HG03558 (cell line): ENCODE data around the gene SLC66A3.
A peak's percentile ranks its signal among the peaks of the same experiment; 100 is the strongest.
"Not testable (repeated sequence)": the region's sequence is repeated elsewhere in the genome, so short reads cannot be mapped to it uniquely, and the experiment has no call there.

ENCODE experiments used
- ATAC-seq: cut with Tn5 transposase; IDR thresholded peaks from one replicate; pipeline ENCODE4 v1.9.1; 2021; ENCODE audit warnings: moderate number of reproducible peaks; ENCODE audit not compliant: unreplicated experiment; ENCODE audit errors: extremely low read depth

Gene SLC66A3

DNA sequence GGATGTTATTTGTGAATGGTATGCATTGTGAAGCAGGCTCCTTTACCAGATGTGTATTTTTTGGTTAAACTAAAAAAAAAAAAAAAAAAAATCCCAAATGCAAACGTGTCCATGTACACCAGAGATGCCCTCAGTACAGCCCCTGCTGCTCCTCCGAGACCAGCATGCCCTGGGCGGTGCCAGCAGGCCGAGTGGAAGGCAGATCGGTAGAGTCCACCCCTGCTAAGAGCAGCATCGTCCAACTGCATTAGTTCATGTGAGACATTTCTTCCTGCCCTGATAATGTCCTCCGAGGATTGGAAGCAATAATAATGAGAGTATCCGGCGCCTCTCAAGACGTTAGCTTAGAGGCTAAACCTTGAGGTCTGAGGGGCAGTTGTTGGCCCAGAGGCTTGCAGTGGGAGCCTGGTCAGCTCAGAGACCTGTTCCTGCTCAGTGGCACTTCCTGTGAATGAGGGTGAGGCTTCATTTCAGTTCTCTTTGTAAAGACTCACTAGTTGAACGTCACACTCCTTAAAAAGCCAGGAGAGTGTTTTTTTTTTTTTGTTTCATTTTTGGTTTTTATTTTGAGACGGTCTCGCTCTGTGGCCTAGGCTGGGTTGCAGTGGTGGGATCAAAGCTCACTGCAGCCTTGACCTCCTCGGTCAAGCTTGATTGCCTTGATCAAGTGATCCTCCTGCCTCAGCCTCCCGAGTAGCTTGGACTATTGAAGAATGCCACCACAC is 5.6 kb downstream of the SLC66A3 start:
- ATAC-seq, result peak; percentile 72

DNA sequence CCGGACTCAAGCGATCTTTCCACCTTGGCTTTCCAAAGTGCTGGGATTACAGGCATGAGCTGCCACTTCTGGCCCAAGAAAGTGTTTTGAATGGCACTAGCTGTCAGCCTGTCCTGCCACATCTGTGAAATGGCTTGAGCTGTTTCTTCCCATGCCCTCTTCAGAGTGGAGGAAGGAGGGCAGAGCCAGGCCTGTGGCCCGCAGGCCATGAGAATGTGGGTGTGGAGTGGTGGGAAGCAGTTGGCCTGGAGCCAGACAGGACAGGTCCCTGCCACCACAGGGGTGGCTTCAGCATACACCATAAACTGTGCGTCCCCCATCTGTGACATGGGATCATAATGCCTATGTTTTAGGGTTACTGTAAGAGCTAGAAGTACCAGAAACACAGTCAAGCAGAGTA is 6.5 kb downstream of the SLC66A3 start:
- no peak for ATAC-seq

DNA sequence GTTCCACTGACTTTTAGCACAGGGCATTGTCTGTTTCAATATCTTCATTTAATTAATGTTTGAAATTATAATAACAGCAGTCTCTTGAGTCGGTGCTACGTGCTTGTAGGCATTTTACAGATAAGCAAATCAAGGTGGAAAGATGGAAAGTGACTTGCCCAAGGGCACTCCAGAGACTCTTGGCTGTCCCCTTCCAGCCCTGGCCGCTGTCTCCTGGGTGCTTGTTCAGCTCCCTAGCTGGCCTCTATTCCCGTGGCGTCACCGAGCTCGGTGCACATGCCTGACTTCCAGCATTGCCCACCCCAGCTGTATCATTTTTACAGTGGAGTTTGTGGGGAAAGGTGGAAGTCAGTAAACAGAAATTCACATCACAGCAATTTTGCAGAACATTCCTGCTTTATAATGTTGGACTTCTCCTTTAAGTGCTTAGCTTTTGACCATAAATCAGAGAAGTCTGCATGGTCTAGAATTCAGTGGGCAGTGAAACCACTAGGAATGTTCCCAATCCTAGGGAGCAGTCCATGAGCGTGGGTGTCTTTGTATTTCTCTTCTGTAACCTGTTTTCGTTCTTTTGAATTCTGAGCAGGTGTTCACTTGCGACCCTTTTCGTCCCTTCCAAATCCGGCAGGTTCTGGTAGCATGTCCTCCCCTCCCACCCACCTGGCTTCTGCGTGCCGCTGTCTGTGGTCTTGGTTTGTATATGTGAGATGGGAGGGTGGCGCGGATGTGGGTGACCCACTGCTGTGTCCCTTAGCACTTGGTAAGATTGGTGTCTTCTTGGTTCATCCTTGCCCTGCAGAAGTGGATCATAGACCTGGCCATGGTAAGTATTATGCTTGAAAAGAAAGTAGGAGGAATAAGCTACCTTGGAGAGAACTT is 8.4 kb downstream of the SLC66A3 start:
- ATAC-seq, result no peak

DNA sequence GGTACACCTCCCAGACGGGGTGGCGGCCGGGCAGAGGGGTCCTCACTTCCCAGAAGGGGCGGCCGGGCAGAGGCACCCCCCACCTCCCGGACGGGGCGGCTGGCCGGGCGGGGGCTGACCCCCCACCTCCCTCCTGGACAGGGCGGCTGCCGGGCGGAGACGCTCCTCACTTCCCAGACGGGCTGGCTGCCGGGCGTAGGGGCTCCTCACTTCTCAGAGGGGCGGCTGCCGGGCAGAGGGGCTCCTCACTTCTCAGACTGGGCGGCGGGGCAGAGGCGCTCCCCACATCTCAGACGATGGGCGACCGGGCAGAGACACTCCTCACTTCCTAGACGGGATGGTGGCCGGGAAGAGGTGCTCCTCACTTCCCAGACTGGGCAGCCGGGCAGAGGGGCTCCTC is 9.8 kb downstream of the SLC66A3 start:
- ATAC-seq, result not testable (repeated sequence)

DNA sequence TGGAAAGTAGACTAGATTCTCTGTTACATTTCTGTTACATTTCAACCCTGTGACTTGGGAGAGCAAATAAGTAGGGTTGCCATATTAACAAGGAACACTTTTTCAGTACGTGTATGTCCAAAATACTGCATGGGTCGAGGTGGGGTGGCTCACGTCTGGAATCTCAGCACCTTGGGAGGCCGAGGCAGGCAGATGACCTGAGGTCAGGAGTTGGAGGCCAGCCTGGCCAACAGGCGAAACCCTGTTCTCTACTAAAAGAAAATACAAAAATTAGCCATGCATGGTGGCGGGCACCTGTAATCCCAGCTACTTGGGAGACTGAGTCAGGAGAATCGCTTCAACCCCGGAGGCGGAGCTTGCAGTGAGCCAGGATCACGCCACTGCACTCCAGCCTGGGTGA is 11.2 kb downstream of the SLC66A3 start:
- ATAC-seq, result no peak

DNA sequence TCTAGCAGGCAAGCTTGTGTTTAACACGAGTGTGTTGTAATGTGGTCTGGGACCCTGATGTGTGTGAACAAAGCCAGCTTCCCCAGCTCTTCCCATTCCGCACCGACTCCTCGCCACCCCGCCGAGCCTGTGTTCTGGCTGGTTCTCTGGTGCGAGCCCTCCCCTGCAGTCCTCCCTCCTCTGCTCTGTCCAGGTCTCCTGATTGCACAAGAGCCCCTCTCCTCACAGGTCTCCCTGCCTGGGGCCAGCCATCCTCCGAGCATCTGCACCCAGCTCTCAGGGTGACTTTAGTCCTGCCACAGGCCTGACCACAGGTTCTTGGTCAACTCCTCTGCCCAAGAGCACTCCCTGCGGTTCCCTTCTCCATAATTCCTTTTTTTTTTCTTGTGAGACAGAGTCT is 13.2 kb downstream of the SLC66A3 start:
- ATAC-seq, result no peak

DNA sequence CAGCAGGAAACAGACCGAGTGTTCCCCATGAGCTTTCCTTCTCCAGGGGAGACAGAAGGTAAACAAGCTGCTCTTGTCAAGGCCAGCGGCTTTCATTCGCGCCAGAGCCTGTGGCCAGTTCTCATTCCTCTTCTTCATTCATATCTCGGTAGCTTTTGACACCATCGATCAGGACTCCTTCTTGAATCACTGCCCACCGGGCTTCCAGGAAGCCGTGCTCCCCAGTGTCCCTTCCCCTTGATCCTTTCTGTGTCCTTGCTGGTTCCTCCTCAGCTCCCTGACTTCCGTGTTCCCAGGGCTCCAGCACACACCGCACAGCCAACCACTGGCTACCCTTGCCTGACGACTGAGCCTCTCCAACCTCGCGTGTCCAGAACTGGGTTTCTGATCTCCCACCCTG is 14.1 kb downstream of the SLC66A3 start:
- ATAC-seq, result no peak

DNA sequence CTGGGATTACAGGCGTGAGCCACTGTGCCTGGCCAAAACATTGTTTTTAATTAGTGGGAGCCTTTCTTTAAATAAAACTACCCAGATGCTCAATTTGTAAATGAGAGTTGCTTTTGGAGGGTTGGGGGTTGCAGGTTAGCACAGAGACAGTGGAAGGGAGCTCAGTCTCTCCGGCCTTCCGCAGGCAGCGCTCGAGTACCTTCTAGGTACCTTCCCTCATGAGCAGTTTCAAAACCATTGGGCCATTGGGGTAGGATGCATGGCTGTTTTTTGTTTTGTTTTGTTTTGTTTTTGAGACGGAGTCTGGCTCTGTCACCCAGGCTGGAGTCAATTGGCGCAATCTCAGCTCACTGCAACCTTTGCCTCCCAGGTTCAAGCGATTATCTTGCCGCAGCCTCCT is 19.0 kb downstream of the SLC66A3 start:
- no peak for ATAC-seq

DNA sequence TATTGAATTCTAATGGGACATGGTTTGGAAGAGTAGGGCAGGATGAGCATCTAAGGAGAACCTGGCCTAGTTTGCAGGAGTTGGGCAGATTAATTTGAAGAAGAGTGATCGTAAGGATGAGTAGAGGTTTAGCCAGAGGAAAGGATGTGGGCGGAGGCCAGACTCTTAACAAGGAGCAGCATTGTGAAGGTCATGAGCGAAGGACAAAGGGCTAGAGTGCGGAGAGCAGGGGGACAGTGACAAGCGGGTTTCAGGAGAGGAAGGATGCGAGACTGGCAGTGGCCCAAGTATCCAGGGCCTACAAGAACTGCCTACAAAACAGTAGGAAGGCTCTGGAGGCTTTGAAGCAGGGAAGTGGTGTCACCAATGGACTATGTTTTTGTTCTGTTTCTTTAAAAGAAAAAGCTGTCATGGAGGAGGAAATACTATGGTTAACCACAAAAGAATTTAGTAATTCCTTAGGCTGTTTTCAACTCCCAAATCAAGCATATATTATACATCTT is 20.1 kb downstream of the SLC66A3 start:
- no peak for ATAC-seq

DNA sequence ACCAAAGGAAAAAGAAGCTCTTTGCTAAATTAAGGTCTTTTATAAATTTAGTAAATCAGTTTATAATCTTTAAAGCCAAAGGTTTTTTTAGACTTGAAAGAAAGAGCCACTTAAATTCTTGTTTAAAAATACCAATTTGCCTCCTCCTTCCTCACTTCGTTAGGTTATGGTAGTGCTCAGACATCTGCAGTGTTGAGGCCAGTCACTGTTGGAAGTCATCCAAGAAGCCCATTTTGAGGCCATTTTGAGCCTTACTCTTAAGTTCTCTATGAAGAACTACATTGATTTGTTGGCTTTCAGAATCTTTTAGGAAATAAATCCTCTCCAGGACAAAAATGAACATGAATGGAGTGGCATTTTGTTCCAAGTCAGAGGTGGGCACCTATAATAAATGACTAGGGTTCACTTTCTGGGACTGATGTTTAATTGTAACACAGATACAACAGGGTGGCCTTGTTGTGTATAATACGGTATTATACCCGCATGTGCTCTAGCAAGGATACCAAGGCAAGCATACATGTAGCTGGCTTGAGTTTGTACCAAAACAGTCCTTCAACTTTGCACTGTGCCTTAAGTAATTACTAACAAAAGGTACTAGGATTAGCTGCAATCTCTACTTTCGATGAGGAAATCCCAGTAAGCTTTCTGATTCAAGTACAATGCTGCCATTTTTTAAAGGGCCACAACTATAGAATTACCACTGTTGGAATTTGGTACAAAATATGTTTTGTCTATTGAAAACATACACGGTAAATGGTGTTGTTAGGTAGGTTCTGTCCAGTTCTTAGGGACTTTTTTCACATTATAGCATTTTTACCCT is 22.8 kb downstream of the SLC66A3 start:
- no peak for ATAC-seq

DNA sequence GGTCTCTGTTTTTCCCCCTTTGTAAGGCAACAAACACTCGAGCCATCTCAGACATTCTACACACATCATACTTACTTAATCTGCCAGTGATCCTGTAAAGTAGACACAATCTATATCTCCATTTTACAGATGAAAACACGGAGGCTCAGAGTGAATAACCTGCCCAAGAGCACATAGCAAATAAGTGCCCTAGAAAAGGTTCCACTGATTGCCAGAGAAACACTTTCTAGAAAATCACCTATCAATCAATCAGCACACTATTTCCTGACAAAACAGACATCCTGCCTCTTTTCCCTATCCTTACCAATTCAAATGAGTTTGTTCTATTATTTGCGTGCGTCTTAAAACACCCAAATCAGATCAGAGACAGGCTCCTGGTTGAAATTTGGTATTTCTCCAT is 23.9 kb downstream of the SLC66A3 start:
- no peak for ATAC-seq

DNA sequence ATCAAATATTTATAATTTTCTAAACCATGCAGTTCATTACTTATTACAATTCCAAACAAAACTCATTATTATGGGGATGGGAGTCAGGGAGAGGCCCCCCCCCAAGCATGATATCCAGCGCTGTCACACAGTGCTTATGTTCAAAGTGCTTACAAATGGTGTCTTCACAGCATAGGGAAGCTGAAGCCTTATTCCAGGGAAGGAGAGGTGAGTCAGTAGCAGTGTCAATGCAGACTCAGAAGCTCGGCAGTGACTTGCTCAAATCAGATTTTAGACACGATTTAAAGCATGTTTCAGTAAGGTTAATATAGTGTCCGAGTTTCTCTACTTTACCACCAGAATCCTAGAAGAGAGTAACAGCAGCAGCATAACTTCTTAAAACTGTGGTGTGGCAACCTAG is 24.6 kb downstream of the SLC66A3 start:
- no peak for ATAC-seq

DNA sequence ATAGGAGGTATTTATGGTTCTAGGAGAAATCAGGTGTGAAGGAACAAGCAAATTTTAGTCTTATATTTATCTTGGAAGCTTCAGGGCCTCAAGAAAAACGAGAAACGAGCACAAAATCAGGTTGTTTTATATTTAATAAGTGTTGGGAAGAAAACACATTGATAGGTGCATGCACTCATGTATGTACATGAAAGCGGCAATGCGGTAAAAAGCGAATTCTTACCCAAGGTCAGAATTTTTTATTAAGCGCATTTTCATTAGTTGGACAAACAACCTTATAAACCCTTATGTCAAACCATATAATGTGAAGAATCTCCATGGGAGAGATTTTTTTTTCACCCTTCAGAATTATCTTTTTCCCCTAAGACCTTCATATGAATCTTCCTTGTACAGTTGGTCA is 25.4 kb downstream of the SLC66A3 start:
- no peak for ATAC-seq

DNA sequence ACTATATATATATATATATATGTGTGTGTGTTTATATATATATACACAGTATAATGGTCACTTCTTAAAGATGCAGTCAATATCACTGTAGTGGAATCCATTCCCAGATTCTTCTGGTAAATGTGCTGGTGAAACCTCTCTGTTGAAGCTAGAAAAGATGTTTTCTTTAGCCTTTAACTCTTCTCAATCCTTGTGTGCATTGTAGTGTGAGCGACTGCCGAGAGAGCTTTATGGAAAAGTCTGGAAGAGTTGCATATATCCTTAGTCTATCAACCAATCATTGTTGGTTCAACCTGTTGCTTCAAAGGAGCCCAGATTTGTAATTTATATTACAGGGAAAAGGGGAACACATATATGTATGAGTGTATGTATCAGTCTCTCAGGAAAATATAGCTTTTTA is 27.7 kb downstream of the SLC66A3 start:
- no peak for ATAC-seq

DNA sequence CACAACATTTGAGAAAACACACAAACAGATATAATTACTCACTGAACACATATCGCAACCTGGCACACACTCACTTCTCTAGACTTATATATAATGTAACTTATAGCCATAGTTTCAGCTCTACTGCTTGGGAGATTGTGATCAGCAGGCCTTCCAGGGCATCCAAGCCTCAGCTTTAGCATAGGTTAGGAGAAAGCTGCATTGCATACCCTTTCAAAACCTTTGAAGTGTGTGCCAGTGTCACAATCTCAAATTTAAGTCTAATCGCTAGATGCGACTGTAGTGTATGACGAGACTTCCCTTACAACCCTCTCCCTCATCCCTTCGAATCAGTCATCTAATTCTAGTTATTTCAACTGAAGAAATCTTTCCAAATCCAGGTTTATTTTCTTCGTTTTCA is 30.9 kb downstream of the SLC66A3 start:
- ATAC-seq, result no peak

DNA sequence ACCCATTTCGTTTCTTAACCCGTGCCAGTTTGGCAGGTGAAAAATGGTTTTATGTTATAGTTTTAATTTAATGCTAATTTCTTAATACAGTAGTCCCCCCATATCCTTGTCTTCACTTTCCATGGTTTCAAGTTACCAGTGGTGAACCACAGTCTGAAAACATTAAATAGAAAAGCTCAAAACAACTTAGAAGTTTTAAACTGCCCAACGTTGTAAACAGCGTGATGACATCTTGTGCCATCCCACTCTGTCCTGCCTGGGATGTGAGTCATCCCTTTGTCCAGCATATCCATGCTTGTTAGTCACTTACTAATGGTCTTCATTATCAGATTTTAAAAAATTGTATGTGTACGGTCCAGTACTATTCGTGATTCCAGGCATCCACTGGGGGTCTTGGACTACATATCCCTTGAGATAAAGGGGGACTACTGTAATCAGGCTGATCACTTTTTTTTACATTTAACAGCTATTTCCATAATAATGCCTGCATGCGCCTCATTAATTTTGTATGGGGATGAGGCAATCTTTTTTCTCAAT is 31.9 kb downstream of the SLC66A3 start:
- no peak for ATAC-seq

DNA sequence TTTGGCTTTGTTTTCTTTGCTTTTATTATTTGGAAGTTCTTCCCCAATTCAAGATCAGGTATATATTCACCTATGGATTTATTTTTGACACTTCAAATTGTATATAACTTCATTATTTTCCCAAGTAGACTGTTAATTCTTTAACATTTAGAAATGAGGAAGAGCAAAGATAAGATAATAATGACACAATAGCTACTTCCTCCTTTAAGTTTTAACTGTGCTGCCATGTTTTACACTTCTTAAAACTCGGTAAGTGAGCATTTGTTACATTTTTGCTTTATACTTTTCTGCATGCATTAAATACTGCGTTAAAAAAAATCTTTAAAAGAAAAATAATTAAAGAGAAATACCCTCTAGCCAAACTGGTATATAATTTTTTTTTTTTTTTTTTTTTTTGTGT is 32.5 kb downstream of the SLC66A3 start:
- no peak for ATAC-seq

DNA sequence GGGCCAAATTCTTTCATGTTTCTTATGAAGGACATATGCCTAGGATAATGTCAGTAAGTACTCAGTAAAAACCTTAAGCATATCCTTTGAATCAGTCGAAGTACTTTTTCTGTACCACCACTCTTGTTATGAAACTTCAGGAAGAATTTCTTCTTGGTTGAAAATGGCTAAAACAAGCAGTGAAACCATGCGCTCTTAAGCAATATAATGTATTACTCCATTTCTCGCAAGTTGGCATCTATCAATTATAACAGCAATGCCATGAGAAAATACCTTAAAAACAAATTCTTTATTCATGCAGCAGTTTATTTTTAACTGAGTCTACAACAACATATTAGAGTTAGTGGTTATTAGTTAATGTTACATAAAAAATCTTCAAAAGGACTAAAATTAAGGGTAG is 41.0 kb downstream of the SLC66A3 start:
- no peak for ATAC-seq

DNA sequence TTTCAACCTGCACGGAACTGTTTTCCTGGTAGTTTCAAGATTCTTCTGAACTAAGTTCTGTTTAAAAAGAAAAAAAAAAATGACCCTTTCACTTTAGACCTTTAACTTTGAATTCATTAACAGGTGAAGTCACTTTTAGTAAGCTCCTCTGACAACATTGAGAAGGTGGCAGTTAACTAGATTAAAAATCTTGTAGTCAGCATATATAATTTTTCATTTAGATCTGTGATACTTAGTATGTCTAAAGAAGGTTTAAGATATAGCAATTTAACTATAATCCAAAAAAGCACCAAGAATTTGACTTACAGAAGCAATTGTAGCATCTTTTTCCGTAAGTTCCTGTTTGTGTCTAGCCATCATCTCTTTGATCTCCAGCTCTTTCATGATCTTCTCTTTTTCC is 45.4 kb downstream of the SLC66A3 start:
- ATAC-seq, result no peak

DNA sequence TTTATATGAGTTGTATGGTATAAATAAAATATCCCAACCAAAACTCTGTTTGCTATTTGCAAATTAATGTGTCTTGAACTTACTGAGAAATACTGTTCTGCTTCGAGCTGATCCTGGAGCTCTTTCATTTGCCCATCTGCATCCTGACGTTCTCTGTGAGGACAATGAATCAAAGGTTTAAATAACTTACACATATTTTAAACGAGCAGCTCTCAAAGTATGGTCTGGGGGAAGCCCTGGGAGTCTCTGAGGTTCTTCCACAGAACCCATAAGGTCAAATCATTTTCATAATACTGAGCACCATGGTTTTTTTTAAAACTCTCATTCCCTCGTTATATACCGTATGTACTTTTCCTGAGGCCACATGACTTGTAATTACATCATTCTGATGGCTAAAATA is 46.7 kb downstream of the SLC66A3 start:
- no peak for ATAC-seq
